Right ventricle myocardium inferior (tissue), 1 donor: Measurements from ENCODE around the gene HOXB7. TPM values are rescaled to one million over a fixed set of nuclear protein-coding genes. Genes with fewer than 3 reads are reported as not detected.

Source experiments
- ATAC-seq: fragments of 200-7000 bp; cut with Tn5 transposase; one replicate; pipeline ENCODE4 v1.9.1; 2020; ENCODE audit warnings: mild to moderate bottlenecking, moderate library complexity
- DNase-seq: peaks from one replicate; pipeline ENCODE4 v3.0.0; 2021; ENCODE audit errors: missing footprints
- intact Hi-C: fragments of 100-400 bp; cut with DNase I; formaldehyde crosslinking; loops from one replicate; pipeline ENCODE4 v1.11.0; 2022
- total RNA-seq: library from RNA; stranded (reverse); fragmentation: NEBNext Ultra II Directional; extraction: Animal tissue kit (Norgen Biotek cat#: 25700); gene quantifications from one replicate; pipeline ENCODE4 v1.2.1, GENCODE V29; 2021
- donor health status: DM: no; HTN: yes; CAD: no; lungs with severe emphysema.

HOXB7 gene
- total RNA-seq, 1 donor from 2014 or later: 0.41 TPM

DNA sequence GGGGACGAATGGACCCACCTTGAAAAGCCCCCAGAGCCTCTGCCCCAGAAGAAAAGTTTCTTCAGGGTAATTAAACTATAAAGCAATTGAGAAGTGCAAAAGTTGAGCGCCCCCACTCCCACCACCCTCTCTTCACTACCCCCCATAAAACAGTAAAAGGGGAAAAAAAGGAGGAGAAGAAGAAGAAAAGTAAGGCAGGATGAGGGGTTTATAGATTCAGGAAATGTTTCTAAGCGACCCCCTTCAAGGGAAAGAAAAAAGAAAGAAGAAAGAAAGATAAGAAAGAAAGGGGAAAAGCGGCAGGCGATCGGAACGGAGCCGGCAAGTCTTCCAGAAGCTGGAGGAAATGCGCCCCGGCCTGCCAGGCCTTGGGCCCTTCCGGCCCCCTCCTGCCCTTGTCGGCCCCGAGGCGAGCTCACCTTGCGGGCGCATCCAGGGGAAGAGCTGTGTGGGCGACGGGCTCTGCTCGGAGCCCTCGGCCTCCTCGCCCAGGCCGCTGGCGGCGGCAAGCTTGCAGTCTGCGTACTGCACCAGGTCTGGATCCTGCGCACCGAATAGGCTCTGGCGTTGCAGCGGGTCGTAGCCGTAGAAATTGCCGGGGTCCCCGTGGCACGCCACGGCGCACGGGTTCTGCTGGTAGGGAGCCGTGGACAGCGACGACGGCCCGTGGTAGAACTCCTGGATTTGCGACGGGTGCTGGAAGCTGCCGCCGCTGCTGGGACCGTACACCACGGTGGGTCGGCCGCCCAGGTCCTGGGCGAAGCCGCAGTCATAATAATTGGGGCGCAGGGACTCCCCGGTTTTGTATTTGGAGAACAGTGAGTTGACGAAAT, 3.3 kb upstream of the HOXB7 start:
- ATAC-seq (no peak), DNase-seq (peak; percentile 56)
- intact Hi-C loops: loop anchor here (10.0 kb wide), 1 partner anchor 589 kb away; no protein-coding TSS in a partner anchor

GRCh38 chr17:48612854-48613691, 2.3 kb upstream of the HOXB7 start:
- ATAC-seq: no peak
- DNase-seq: peak; percentile 65
- intact Hi-C loops: loop anchor here (10.0 kb wide), 1 partner anchor 588 kb away; no protein-coding TSS in a partner anchor

DNA sequence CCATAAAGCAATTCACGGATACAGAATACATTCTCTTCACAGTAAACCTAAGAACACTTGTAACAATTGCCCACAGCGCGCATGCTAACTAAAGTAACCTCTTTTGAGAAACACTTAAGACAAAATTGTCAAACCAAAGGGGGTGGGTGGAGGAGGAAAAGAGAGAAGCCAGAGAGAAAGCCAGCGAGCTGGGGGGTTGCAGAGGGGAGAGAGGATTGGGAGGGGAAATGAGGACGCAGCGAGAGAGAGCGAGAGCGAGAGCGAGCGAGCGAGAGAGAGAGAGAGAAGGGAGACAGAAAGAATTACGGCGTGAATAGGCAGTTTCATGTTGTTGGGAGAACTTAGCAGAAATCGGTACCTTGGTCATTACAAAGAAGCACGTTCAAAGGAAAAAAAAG, 1.6 kb upstream of the HOXB7 start:
- ATAC-seq: no peak

DNA sequence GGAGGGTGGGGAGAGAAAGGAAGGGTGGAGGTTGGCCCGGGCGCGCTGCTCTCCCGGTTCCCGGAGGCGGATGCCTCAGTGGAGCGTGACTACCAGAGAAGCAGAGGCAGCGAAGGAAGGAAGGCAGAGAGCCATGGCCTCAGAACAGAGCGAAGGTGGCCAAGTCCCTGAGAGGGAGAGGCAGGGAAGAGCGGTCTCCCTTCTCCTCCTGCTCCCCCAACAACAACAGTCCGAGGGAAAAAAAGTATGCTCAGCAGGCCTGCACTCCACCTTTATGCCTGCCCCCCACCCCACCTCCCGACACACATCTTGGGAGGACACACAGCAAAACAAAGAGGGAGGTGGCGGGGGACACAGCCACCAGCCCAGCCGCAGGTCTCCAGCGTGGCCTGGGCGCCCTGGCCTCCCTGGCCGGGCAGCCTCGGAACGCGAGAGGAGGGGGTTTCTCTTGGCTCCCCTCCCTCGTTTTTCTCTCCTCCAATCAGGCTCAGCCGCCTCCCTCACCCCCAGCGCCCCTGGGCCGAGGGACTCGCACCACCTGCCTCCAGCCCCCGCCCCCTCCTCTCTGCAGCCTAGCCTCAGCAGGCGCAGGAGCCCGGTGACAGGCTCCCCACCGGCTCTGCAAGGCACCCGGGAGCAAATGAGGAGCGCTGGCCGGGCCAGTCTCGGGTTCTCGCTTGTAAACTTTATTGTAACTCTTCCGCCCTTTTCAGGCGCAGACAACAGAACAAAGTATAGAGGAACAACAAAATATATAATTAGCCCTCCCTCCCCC, 1.1 kb upstream of the HOXB7 start:
- intact Hi-C loops: loop anchor here (10.0 kb wide), 1 partner anchor 587 kb away; no protein-coding TSS in a partner anchor
- no peak for ATAC-seq
- no peak for DNase-seq

More for the DNA sequence above, 1.6 kb upstream of the HOXB7 start:
- no peak for DNase-seq
- intact Hi-C loops: loop anchor here (10.0 kb wide), 1 partner anchor 588 kb away; no protein-coding TSS in a partner anchor

DNA sequence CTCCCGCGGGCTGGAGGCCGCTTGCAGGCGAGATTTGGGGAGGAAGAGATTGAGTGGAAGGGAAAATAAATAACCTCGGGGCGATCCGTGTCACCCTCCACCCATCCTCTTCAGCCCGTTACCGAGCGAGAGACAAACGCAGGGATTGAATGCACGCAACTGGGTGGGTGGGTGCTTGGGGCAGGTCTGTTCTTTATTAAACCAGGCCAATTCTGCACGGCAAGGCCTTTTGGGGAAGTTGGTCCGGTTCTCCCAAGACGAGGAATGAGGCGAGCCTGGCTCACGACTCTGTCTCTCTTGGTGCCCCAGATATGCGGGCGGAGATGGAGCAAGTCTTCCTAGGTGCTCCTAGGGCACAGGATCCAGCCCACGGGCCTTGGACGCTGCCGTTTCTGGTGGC, 396 bp upstream of the HOXB7 start:
- no peak for ATAC-seq
- DNase-seq: no peak
- intact Hi-C loops: loop anchor here (10.0 kb wide), 1 partner anchor 586 kb away; no protein-coding TSS in a partner anchor

DNA sequence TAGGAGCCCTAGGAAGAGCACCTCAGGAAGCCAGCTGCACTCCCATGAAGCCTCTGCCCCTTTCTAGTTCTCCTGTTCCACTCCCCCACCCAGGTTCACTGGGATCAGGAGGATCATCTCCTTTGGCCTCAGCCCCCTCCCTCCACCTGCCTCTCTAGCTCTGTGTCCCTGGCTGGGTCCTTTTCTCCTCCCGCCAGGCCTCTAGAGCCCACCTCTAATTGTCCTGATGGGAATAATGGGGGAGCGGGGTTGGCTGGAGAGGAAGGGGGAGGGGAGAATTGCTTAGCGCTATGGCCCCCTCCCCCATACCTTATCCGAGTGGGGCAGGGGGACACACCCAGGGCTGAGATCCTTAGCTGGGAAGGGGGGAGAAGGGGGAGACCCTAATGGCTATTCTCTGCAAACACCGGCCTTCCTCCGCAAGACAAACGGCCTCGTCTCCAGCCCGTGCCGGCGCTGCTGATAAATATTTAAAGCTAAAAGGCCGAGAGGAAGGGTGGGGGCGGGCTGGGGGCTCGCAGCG, 997 bp downstream of the HOXB7 start:
- intact Hi-C loops: loop anchor here (10.0 kb wide), 1 partner anchor 585 kb away; no protein-coding TSS in a partner anchor
- DNase-seq (no peak), ATAC-seq (no peak)

- DNase-seq: no peak
- intact Hi-C loops: no loop called here
- ATAC-seq: no peak
Measured at GRCh38 chr17:48609033-48609432, 1.8 kb downstream of the HOXB7 start.

- no peak for ATAC-seq
- intact Hi-C loops: no loop called here
- no peak for DNase-seq
Measured at GRCh38 chr17:48608494-48608834, 2.4 kb downstream of the HOXB7 start.

DNA sequence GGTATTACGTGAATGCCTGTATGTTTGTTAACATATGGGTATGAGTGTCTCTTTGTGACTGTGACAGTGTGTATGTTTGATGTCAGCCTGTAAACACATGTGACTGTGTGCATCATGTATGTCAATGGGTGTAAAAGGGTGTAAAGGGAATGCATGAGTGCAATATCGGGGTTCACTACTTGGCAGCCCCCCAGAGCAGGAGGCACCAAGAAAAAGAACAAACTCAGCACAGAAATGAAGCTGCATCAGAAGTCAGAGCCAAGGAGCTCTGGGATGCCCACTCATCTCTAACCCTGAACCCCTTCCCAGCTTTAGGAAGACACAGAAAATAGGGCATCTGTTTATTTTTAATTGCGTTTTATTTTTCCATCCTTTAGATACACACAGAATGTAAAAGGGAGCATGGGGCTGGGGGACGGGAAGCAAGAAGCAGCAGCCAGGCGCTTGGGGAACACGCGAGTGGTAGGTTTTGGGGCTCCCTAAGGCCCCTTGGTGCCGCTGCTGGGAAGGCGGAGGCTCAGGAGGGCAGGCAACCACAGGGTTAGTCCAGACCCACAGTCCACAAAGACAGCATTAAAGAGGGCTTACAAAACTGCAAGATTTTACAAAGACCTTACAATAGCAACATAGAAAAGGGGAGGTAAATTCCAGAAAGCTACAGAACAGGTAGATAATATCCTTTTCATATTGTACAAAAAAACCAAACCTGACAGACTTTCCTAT, 3.8 kb downstream of the HOXB7 start:
- intact Hi-C loops: no loop called here
- ATAC-seq: no peak

GRCh38 chr17:48605991-48606891, 4.6 kb downstream of the HOXB7 start:
- ATAC-seq (no peak), DNase-seq (peak; percentile 59)
- intact Hi-C loops: no loop called here

More for the DNA sequence above, 3.8 kb downstream of the HOXB7 start:
- DNase-seq: no peak

DNA sequence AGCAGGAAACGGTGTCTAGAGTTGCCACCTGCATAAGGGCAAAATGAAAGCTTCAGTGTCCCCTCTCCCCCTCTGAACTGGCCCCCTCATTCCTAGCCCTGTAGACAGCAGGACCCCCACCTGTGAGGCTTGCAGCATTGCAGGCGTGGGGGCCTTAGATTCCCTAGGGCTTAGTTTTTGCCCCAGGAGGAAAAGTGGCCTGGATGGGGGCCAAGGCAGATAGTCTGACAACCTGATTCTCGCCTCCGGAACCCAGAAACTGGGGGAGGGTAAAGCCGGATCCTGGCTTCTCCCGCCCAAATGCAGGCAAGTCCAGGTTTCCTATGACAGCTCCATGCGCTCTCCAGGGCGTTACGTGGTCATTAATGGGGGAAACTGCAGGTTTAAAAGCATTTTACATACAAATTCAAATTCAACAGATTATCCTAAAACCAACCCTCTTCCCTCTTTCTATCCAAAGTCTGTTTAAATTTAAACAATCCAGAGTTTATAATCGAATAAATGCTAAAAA, 5.4 kb downstream of the HOXB7 start:
- ATAC-seq (no peak), DNase-seq (no peak)
- intact Hi-C loops: no loop called here

DNA sequence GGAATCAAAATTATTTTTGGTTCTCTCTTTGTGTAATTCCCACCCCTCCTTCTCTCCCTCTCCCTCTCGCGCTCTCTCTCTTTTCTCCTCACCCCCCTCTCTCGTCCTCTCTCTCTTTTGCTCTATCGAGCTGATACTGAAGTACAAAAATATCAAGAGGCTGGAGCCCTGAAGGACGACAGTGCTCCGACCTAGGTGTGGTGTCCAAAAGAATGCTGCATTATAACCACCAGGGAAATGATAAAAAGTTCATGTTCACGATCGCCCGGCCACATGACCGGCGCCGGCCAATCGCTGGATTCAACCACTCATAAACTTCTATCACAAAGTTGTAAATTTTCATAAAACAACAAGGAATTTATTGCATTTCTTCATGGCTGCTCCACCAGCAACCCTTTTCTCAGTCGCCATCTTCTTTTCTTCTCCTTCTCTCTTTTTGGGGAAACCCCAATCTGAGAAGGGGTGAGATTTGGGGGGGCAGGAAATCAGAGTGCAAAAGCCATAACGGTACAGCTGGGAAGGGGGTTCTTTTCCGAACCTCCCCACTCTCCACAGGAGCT, 6.0 kb downstream of the HOXB7 start, which contains the start of gene HOXB6:
TSS of gene HOXB6 (minus strand) at position 217 of the 560 bp plus-strand sequence. CDS start 6,836 bp downstream, outside the sequence.
- intact Hi-C loops: no loop called here
- ATAC-seq (no peak), DNase-seq (no peak)

DNA sequence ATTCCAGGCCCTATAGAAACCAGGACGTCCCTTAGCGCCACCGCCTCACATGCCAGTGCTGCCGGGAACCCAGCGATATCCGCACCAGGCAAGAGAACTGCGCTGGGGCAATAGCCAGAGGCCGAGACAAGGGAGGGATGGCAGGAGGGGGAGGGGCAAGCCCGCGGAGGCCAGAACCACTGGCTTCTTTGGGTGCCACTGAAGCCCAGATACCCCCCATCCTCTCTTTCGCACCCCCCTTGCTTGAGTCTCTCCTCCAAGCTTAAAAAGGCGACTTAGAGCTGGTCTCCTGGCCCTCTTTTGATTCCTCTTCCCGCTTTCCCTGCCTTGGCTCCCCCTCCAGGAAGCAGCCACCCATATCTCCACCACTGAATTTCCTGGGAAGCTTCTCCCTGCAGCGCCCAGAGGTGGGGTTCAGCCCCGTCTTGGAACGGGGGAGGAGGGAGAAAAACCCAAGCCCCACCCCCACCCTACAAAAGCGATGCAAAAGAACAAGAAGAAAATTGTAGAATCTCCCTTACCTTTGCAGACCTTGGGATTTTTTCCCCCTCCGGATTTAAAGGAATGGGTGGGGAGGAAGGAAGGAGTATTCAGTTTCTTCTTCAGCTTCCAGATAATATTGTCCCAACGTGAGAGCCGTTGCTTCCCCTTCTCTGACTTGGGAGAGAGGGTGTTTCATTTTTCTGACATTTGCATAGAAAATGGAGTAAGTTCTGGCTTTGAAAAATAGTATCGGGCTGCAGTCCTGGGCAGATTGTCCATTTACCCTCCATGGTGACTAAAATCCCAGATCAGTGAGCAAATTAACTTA, 6.7 kb downstream of the HOXB7 start:
- no peak for ATAC-seq
- intact Hi-C loops: no loop called here
- no peak for DNase-seq

- no peak for DNase-seq
- intact Hi-C loops: loop anchor here (2.0 kb wide), 1 partner anchor 17 kb away; no protein-coding TSS in a partner anchor
- no peak for ATAC-seq
Measured at GRCh38 chr17:48601539-48602425, 9.0 kb downstream of the HOXB7 start.

GRCh38 chr17:48601207-48601538, 9.6 kb downstream of the HOXB7 start:
- intact Hi-C loops: loop anchor here (2.0 kb wide), 1 partner anchor 18 kb away; no protein-coding TSS in a partner anchor
- ATAC-seq (no peak), DNase-seq (no peak)
